ENCODE results near the gene ADH6. TPM values are rescaled to one million over a fixed set of nuclear protein-coding genes. Genes with fewer than 3 reads are reported as not detected.
"Not testable (repeated sequence)": the region's sequence is repeated elsewhere in the genome, so short reads cannot be mapped to it uniquely, and the experiment has no call there.

The ADH6 gene
- total RNA-seq, 2 experiments from 2014 or later: not detected

- DNase-seq (no peak), ATAC-seq (no peak)
- no peak overlapping the region for H3K4me3 Mint-ChIP-seq
- no peak overlapping the region for H3K27ac Mint-ChIP-seq
- CTCF ChIA-PET: no interaction called here
- H3K4me1 Mint-ChIP-seq: no peaks in the 10 kb centered on the region
- H3K36me3 Mint-ChIP-seq: no peaks in the 10 kb centered on the region
- H3K9me3 Mint-ChIP-seq (ENCODE audit: low read depth): no peaks in the 10 kb centered on the region
- no peaks in the 10 kb centered on the region for H3K27me3 Mint-ChIP-seq
Measured at GRCh38 chr4:99207911-99208718, 10.9 kb downstream of the ADH6 start.

GRCh38 chr4:99207069-99207743 is 11.8 kb downstream of the ADH6 start:
- H3K4me3 Mint-ChIP-seq: no peak overlapping the region
- no peaks in the 10 kb centered on the region for H3K36me3 Mint-ChIP-seq
- ATAC-seq (no peak), DNase-seq (no peak)
- H3K27ac Mint-ChIP-seq: no peak overlapping the region
- CTCF ChIA-PET: no interaction called here
- no peaks in the 10 kb centered on the region for H3K4me1 Mint-ChIP-seq
- H3K27me3 Mint-ChIP-seq: no peaks in the 10 kb centered on the region
- H3K9me3 Mint-ChIP-seq (ENCODE audit: low read depth): no peaks in the 10 kb centered on the region

- no peak for ATAC-seq
- DNase-seq: no peak
- CTCF ChIA-PET: no interaction called here
- Mint-ChIP-seq H3K27me3 (no peaks in the 10 kb centered on the region), H3K27ac (no peak overlapping the region), H3K4me1 (no peaks in the 10 kb centered on the region), H3K4me3 (no peak overlapping the region), H3K36me3 (no peaks in the 10 kb centered on the region), H3K9me3 (ENCODE audit: low read depth) (no peaks in the 10 kb centered on the region)
Measured at GRCh38 chr4:99205153-99205979, 13.7 kb downstream of the ADH6 start.

- CTCF ChIA-PET: no interaction called here
Measured at GRCh38 chr4:99202536-99202935, 16.5 kb downstream of the ADH6 start.

DNA sequence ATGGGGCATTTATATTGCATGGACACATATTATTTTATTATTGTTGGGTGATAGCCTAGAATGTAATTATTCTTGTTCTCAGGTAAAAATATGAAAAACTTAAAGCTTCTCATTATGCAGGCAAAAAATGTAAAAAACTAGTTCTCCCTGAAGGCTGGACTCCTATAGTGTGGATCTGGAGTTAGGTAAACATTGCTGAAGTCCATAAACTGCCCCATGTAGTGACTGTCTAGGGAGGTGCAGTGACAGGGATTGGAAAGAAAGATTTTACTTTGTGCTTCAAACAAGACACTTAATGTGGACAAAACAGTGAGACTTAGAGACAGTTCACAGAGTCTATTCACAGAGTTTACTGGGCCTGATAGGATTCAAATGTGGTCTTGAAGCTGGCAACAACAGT is 17.0 kb downstream of the ADH6 start:
- Mint-ChIP-seq H3K4me3 (no peak overlapping the region), H3K9me3 (ENCODE audit: low read depth) (no peaks in the 10 kb centered on the region), H3K36me3 (no peaks in the 10 kb centered on the region), H3K4me1 (no peaks in the 10 kb centered on the region), H3K27me3 (no peaks in the 10 kb centered on the region), H3K27ac (no peak overlapping the region)
- CTCF ChIA-PET: interaction anchor here (0.8 kb wide), 1 partner anchor 130 kb away, joined by 3 read pairs; no protein-coding TSS in a partner anchor
- DNase-seq: no peak
- no peak for ATAC-seq

More at GRCh38 chr4:99202536-99202935, 16.5 kb downstream of the ADH6 start:
- H3K27me3 Mint-ChIP-seq: no peaks in the 10 kb centered on the region
- H3K4me1 Mint-ChIP-seq: no peaks in the 10 kb centered on the region
- H3K9me3 Mint-ChIP-seq (ENCODE audit: low read depth): no peaks in the 10 kb centered on the region
- H3K27ac Mint-ChIP-seq: no peak overlapping the region
- ATAC-seq (no peak), DNase-seq (no peak)
- no peak overlapping the region for H3K4me3 Mint-ChIP-seq
- H3K36me3 Mint-ChIP-seq: no peaks in the 10 kb centered on the region

DNA sequence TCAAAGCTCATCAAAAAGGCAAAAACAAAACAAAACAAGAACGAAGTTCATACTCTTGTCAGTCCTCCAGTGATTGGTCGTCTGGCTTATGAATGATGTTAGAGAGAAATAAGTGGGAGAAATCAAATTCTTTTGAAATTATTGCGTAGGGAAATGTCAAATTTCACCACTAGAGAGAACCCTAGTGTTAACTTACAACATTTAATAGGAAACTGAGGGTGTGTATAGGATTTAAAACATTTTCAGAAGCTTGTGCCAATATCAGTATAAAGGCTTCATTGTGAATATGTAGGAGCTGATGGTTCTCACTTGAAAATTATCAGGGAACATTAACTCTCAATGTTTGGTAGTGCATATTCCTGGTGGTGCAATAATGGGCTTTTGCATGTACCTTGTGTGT is 17.4 kb downstream of the ADH6 start:
- no peak overlapping the region for H3K4me3 Mint-ChIP-seq
- CTCF ChIA-PET: interaction anchor here (0.8 kb wide), 1 partner anchor 130 kb away, joined by 3 read pairs; no protein-coding TSS in a partner anchor
- DNase-seq (no peak), ATAC-seq (no peak)
- no peaks in the 10 kb centered on the region for H3K27me3 Mint-ChIP-seq
- no peaks in the 10 kb centered on the region for H3K4me1 Mint-ChIP-seq
- no peaks in the 10 kb centered on the region for H3K36me3 Mint-ChIP-seq
- H3K9me3 Mint-ChIP-seq (ENCODE audit: low read depth): no peaks in the 10 kb centered on the region
- no peak overlapping the region for H3K27ac Mint-ChIP-seq

GRCh38 chr4:99200138-99200537 is 18.9 kb downstream of the ADH6 start:
- Mint-ChIP-seq H3K27me3 (no peaks in the 10 kb centered on the region), H3K4me1 (no peaks in the 10 kb centered on the region), H3K9me3 (ENCODE audit: low read depth) (no peaks in the 10 kb centered on the region), H3K36me3 (no peaks in the 10 kb centered on the region), H3K4me3 (no peak overlapping the region), H3K27ac (no peak overlapping the region)
- ATAC-seq (no peak), DNase-seq (no peak)
- CTCF ChIA-PET: no interaction called here

DNA sequence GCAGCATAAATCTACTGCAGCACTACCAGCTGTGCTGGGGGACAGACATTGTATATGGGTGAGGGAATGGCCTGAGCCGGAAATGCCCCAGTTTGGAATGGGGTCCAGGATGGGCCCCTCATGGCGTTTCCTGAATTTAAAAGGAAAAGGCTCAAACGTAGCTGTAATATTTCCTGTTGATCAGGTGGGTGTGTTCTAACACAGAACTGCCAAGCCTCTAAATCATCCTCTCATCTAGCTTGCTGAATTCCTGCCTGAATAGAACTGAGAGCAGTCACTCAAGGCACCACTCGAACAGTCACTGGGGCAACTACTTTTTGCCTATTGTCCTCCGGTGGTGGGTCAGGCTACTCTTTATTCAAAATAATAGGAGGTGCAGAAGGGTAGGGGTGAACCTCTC is 28.7 kb downstream of the ADH6 start:
- no peak for DNase-seq
- Mint-ChIP-seq H3K36me3 (no peaks in the 10 kb centered on the region), H3K4me3 (no peak overlapping the region), H3K27ac (no peak overlapping the region), H3K27me3 (no peaks in the 10 kb centered on the region), H3K9me3 (ENCODE audit: low read depth) (peaks cover 11% of the 10 kb centered on the region), H3K4me1 (no peaks in the 10 kb centered on the region)
- ATAC-seq: no peak
- CTCF ChIA-PET: no interaction called here

GRCh38 chr4:99189900-99190299 is 29.1 kb downstream of the ADH6 start:
- H3K4me3 Mint-ChIP-seq: not testable (repeated sequence)

GRCh38 chr4:99186029-99186428 is 33.0 kb downstream of the ADH6 start:
- Mint-ChIP-seq H3K9me3 (ENCODE audit: low read depth) (peaks cover 11% of the 10 kb centered on the region), H3K27ac (no peak overlapping the region), H3K36me3 (no peaks in the 10 kb centered on the region), H3K4me3 (no peak overlapping the region), H3K27me3 (no peaks in the 10 kb centered on the region), H3K4me1 (no peaks in the 10 kb centered on the region)
- CTCF ChIA-PET: no interaction called here
- ATAC-seq (no peak), DNase-seq (no peak)

More at GRCh38 chr4:99189900-99190299, 29.1 kb downstream of the ADH6 start:
- CTCF ChIA-PET, ATAC-seq, H3K27me3 Mint-ChIP-seq, H3K27ac Mint-ChIP-seq, H3K4me1 Mint-ChIP-seq, H3K36me3 Mint-ChIP-seq, DNase-seq: not testable (repeated sequence)
- H3K9me3 Mint-ChIP-seq (ENCODE audit: low read depth): peaks cover 12% of the 10 kb centered on the region

DNA sequence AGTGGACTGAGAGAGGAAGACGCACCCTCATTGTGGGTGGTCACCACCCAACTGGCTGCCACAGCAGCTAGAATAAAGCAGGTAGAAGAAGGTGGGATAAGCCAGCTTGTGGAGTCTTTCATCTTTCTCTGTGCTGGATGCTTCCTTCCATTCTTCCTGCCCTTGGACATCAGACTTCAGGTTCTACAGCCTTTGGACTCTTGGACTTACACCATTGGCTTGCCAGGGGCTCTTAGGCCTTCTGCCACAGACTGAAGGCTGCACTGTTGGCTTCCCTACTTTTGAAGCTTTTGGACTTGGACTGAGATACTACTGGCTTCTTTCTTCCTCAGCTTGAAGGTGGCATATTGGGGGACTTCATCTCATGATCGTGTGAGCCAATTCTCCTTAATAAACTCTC is 33.5 kb downstream of the ADH6 start:
- ATAC-seq (no peak), DNase-seq (no peak)
- no peaks in the 10 kb centered on the region for H3K4me1 Mint-ChIP-seq
- peaks cover 8% of the 10 kb centered on the region for H3K9me3 Mint-ChIP-seq (ENCODE audit: low read depth)
- H3K27ac Mint-ChIP-seq: no peak overlapping the region
- CTCF ChIA-PET: no interaction called here
- H3K4me3 Mint-ChIP-seq: no peak overlapping the region
- H3K36me3 Mint-ChIP-seq: no peaks in the 10 kb centered on the region
- H3K27me3 Mint-ChIP-seq: no peaks in the 10 kb centered on the region

DNA sequence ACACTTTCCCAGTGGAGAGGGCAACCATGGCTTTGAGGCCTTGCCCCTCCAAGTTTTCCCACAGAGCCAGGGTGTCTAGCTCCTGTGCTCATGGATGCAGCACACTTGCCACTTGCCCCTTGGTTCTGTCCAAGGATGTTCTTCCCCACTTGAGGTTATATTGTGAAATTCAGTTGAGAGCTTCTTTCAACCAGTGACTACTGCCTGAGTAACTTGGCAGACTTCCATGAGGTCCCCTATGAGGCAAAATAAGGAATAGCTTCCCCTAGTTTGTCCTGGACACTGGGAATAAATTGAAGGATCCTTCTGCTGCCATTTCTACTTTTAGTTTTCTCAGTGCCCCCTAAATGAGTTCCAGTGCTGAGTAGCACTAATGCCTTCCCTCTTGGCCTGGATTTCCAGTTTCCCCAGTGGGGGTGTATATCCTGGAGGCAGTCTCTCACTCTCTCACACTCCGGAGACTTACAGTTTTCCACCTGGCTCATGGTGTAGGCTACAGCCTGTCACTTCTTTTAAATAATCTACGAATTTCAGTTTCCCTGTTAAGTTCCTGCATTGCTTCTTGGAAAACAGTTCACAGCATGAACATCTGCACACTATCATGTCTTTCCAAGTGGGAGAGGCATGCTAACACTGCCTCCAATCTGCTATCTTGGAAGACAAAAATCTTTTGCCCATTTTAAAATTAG is 38.5 kb downstream of the ADH6 start:
- Mint-ChIP-seq H3K4me1 (no peaks in the 10 kb centered on the region), H3K4me3 (no peak overlapping the region), H3K9me3 (ENCODE audit: low read depth) (peaks cover 2% of the 10 kb centered on the region), H3K36me3 (peaks cover 1% of the 10 kb centered on the region), H3K27me3 (no peaks in the 10 kb centered on the region), H3K27ac (no peak overlapping the region)
- ATAC-seq: no peak
- CTCF ChIA-PET: no interaction called here
- no peak for DNase-seq

- H3K4me3 Mint-ChIP-seq: no peak overlapping the region
Measured at GRCh38 chr4:99179626-99180025, 39.4 kb downstream of the ADH6 start.

More at GRCh38 chr4:99179626-99180025, 39.4 kb downstream of the ADH6 start:
- H3K27ac Mint-ChIP-seq: no peak overlapping the region
- CTCF ChIA-PET: no interaction called here
- no peaks in the 10 kb centered on the region for H3K27me3 Mint-ChIP-seq
- H3K36me3 Mint-ChIP-seq: peaks cover 1% of the 10 kb centered on the region
- no peaks in the 10 kb centered on the region for H3K9me3 Mint-ChIP-seq (ENCODE audit: low read depth)
- ATAC-seq: no peak
- no peaks in the 10 kb centered on the region for H3K4me1 Mint-ChIP-seq
- DNase-seq: no peak

Measured in activated CD8-positive, alpha-beta memory T cell treated with anti-CD3 and anti-CD28 coated beads, Interleukin-2, amount 10 ng/mL, durations not matched to agents 7 days and 5 days (primary cell).